PC-9 (cell line): ENCODE data around the gene DDX41. TPM values are rescaled to one million over a fixed set of nuclear protein-coding genes. Genes with fewer than 3 reads are reported as not detected.

Experiments
- BruUV-seq: library from RNA; stranded (reverse); fragments of 400-500 nt; replicated peaks from 2 replicates; lab custom pipeline; 2021; lab: Mats Ljungman, UMichigan
- CTCF ChIA-PET: fragments of 300-600 bp; sonication (Branson Sonifier 250); formaldehyde crosslinking; loops from one replicate; lab custom pipeline; 2022; ENCODE audit warnings: antibody characterized with exemption; lab: Charles Lee
- POLR2A ChIA-PET: fragments of 300-600 bp; sonication (Branson Sonifier 250); formaldehyde crosslinking; loops from one replicate; lab custom pipeline; 2022; ENCODE audit warnings: antibody characterized with exemption; ENCODE audit not compliant: unreplicated experiment; lab: Charles Lee
- DNase-seq, 2 experiments: peaks; one replicate each; pipeline versions ENCODE4 v3.0.0 to v3.0.0-alpha.2; 2015 to 2022; ENCODE audit warnings: mixed read lengths in 1 of 2
- H2AFZ ChIP-seq: fragments of 200-600 bp; sonication (generic); 2 replicates; pipeline ENCODE4 v1.8.1; 2017; ENCODE audit warnings: antibody characterized with exemption
- H3F3A ChIP-seq: fragments of 200-600 bp; sonication (generic); 2 replicates; pipeline ENCODE4 v1.8.1; 2017; ENCODE audit warnings: antibody characterized with exemption, mild to moderate bottlenecking, low read depth; ENCODE audit not compliant: insufficient read depth
- H3K27ac ChIP-seq: fragments of 200-600 bp; sonication (generic); 2 replicates; pipeline ENCODE4 v1.6.1; 2016; ENCODE audit warnings: mixed run types
- H3K27me3 ChIP-seq: fragments of 200-600 bp; sonication (generic); 2 replicates; pipeline ENCODE4 v1.6.1; 2016; ENCODE audit warnings: low read depth, mixed run types; ENCODE audit not compliant: insufficient read depth
- H3K36me3 ChIP-seq: fragments of 200-600 bp; sonication (generic); 2 replicates; pipeline ENCODE4 v1.6.1; 2016; ENCODE audit warnings: low read depth, mixed run types
- H3K4me1 ChIP-seq: fragments of 200-600 bp; sonication (generic); replicated peaks from 2 replicates; pipeline ENCODE4 v1.6.1; 2016; ENCODE audit warnings: mixed run types; ENCODE audit not compliant: insufficient read depth
- H3K4me2 ChIP-seq: fragments of 200-600 bp; sonication (generic); 2 replicates; pipeline ENCODE4 v1.6.1; 2017; ENCODE audit warnings: mixed run types
- H3K4me3 ChIP-seq: fragments of 200-600 bp; sonication (generic); 2 replicates; pipeline ENCODE4 v1.6.1; 2016; ENCODE audit warnings: mixed run types
- H3K79me2 ChIP-seq: fragments of 200-600 bp; sonication (generic); 2 replicates; pipeline ENCODE4 v1.6.1; 2017; ENCODE audit warnings: low read depth, mixed run types
- H3K9me2 ChIP-seq: fragments of 200-600 bp; sonication (generic); 2 replicates; pipeline ENCODE4 v1.8.1; 2017; ENCODE audit warnings: mild to moderate bottlenecking; ENCODE audit not compliant: insufficient read depth
- H3K9me3 ChIP-seq: fragments of 200-600 bp; sonication (generic); 2 replicates; pipeline ENCODE4 v1.8.1; 2016; ENCODE audit warnings: low read depth; ENCODE audit not compliant: insufficient read depth
- H4K20me1 ChIP-seq: fragments of 200-600 bp; sonication (generic); 2 replicates; pipeline ENCODE4 v1.8.1; 2017; ENCODE audit not compliant: insufficient read depth
- EZH2 ChIP-seq: fragments of 200-600 bp; sonication (generic); IDR thresholded peaks from 2 replicates; pipeline ENCODE4 v1.8.0; 2017; ENCODE audit warnings: antibody characterized with exemption, low read depth
- intact Hi-C: fragments of 100-400 bp; cut with micrococcal nuclease; formaldehyde crosslinking; loops from one replicate; pipeline ENCODE4 v1.10.0; 2022; ENCODE audit not compliant: unreplicated experiment
- total RNA-seq: library from RNA; stranded (reverse); gene quantifications from 2 replicates; pipeline ENCODE4 v1.2.3, GENCODE V29; 2021
- TF ChIP-seq, protein P1 (sequence below): fragments of 200-600 bp; sonication (generic); conservative IDR thresholded peaks from 2 replicates; pipeline ENCODE4 v1.6.1; 2017; ENCODE audit warnings: mixed run types, antibody characterized with exemption, mild to moderate bottlenecking, moderate library complexity

Gene DDX41
- total RNA-seq, 1 experiment from 2014 or later = 93.1 TPM

DNA sequence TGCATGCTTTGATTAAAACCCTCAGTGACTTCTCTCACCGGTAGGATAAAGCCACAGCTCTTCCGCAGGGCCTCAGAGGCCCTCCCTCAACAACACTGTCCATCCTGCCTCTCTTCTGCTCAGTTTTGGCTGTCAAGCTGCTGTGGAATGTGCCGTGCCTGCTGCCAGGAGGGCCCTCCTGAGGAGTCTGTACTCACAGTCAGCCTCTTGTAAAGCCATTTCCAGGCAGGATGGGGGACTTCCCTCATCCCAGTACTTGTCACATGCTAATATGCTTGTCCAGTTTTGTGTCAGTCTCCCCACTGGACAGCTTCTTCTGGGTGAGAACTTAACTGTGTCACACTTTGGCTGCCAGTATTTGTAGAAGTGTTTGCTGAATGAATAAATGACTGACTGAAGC lies 13.9 kb upstream of the DDX41 start:
- BruUV-seq = no TSS peak
- Histone ChIP-seq H3F3A (no peaks in the 10 kb centered on the region), H3K27ac (no peak overlapping the region), H3K27me3 (no peaks in the 10 kb centered on the region), H3K4me3 (no peak overlapping the region), H3K9me3 (no peaks in the 10 kb centered on the region), H3K36me3 (peaks cover 4% of the 10 kb centered on the region), H2AFZ (no peak overlapping the region), H3K4me2 (no peak overlapping the region), H3K4me1 (no peaks in the 10 kb centered on the region), H3K79me2 (no peaks in the 10 kb centered on the region), H3K9me2 (no peaks in the 10 kb centered on the region), H4K20me1 (0 out of 2 replicates have a peak, but pooled peaks cover 7% of the 10 kb centered on the region)
- DNase-seq = no peak
- POLR2A ChIA-PET = interaction anchor here (0.6 kb wide), 1 partner anchor 993 kb away, joined by 3 read pairs; the partner anchor contains the start of gene RNF44
- CTCF ChIA-PET = no interaction called here
- TF ChIP-seq EZH2 = no peak
- TF ChIP-seq, protein P1, sequence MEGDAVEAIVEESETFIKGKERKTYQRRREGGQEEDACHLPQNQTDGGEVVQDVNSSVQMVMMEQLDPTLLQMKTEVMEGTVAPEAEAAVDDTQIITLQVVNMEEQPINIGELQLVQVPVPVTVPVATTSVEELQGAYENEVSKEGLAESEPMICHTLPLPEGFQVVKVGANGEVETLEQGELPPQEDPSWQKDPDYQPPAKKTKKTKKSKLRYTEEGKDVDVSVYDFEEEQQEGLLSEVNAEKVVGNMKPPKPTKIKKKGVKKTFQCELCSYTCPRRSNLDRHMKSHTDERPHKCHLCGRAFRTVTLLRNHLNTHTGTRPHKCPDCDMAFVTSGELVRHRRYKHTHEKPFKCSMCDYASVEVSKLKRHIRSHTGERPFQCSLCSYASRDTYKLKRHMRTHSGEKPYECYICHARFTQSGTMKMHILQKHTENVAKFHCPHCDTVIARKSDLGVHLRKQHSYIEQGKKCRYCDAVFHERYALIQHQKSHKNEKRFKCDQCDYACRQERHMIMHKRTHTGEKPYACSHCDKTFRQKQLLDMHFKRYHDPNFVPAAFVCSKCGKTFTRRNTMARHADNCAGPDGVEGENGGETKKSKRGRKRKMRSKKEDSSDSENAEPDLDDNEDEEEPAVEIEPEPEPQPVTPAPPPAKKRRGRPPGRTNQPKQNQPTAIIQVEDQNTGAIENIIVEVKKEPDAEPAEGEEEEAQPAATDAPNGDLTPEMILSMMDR = no peak
- intact Hi-C loops = no loop called here

DNA sequence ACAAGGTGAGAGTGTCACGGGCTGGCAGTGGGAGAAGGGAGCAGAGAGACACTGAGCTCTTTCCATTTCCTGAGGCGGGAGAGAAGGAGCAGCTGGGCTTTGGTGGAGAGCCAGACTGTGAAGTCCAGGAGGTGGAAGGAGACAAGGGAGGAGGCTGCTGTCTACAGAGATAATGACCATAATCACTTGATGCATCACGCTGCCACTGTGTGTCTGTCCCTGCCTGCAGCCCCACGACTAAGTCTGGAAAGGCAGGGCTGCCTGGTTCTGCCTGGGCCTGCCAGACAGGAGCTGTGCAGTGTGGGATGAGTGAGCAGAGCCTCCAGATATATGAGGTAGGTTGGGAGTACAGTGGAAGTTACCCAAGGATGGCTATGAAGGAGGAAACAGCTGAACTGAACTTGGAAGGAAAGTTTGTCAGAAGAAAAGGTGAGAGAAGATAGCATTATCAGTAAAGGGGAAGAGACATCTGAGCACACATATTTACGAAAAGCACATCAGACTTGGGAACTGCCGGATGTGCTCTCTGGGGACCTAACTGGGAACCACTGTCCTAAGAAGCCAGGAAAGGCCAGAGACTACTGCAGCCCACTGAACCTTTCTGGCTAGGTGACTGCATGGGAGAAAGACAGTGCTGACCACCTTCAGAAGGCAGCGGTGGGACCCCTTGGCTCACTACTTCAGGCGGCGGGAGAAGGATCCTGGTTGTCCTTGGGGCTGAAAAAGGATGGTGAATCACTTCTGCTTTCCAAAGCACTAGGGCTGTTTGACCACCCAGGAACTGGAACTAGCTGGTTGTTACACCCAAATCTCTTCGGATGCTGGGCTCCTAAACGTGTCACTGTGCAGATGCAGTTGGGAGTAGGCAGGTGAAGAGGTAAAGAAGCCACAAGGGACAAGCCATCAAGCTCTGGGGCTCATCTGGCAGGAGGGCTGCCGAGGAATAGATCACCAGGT lies 12.8 kb upstream of the DDX41 start:
- H3K27me3 ChIP-seq = no peaks in the 10 kb centered on the region
- no peak overlapping the region for H3K27ac ChIP-seq
- H3K4me3 ChIP-seq = no peak overlapping the region
- intact Hi-C loops = no loop called here
- no peaks in the 10 kb centered on the region for H3K4me1 ChIP-seq
- H3K4me2 ChIP-seq = no peak overlapping the region
- DNase-seq = no peak
- no peaks in the 10 kb centered on the region for H3F3A ChIP-seq
- H3K36me3 ChIP-seq = no peaks in the 10 kb centered on the region; the same call in 1 of the 2 replicates
- no peak for TF ChIP-seq EZH2
- TF ChIP-seq, protein P1 = no peak
- H3K79me2 ChIP-seq = no peaks in the 10 kb centered on the region
- no peak overlapping the region for H2AFZ ChIP-seq
- CTCF ChIA-PET = no interaction called here
- H3K9me2 ChIP-seq = no peaks in the 10 kb centered on the region
- POLR2A ChIA-PET = interaction anchor here (0.6 kb wide), 1 partner anchor 992 kb away, joined by 3 read pairs; the partner anchor contains the start of gene RNF44
- no TSS peak for BruUV-seq
- no peaks in the 10 kb centered on the region for H3K9me3 ChIP-seq
- H4K20me1 ChIP-seq = no peaks in the 10 kb centered on the region

DNA sequence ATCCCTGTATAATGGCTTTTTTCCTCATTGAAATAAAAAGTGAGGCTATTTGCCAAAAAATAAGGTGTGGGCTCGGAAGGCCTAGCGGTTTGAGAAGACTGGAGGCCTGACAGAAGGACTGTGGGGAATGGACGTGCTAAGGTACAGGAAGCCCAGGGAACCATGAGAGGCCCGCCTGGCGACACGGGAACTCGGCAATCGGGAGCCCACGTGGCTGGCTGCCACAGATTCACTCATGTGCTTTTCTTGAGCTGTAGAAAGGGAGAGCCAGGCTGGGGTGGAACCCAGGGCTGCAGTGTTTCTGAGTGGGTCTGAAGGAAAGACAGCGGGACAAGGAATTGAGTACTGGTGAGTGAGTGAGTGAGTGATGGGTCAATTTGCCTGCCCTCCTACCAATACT lies 11.9 kb upstream of the DDX41 start:
- Histone ChIP-seq H3K79me2 (no peaks in the 10 kb centered on the region), H3K27me3 (no peaks in the 10 kb centered on the region), H3K4me3 (no peak overlapping the region), H3K4me2 (no peak overlapping the region), H4K20me1 (no peaks in the 10 kb centered on the region), H3F3A (no peaks in the 10 kb centered on the region), H3K9me3 (no peaks in the 10 kb centered on the region), H2AFZ (no peak overlapping the region), H3K4me1 (no peaks in the 10 kb centered on the region), H3K9me2 (no peaks in the 10 kb centered on the region), H3K36me3 (no peaks in the 10 kb centered on the region; the same call in 1 of the 2 replicates), H3K27ac (no peak overlapping the region)
- POLR2A ChIA-PET = no interaction called here
- DNase-seq = no peak
- no TSS peak for BruUV-seq
- intact Hi-C loops = no loop called here
- TF ChIP-seq, protein P1 = no peak
- no peak for TF ChIP-seq EZH2
- CTCF ChIA-PET = no interaction called here
